Measurements from ENCODE around the gene CCR5AS.

The CCR5AS gene

DNA sequence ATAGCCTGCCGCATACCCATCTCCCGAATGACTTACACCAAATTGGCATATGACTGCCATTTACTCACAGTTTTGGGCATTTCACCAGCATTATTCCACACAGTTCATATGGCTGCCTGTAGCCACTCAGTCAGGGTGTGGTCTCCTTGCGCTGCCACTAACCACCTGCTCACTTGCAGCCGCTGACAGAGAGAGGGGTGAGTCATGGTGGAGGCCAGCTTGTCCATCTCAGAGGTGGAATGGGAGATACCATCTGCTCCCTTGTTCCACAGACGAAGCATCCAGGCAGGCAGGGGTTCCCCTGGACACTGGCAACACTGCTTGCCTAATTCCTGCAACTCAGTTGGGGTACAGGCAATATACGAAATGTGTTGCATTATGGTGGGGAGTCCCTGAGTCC lies 15.8 kb upstream of the CCR5AS start:
- Mint-ChIP-seq H3K9me3 (no peaks in the 10 kb centered on the region), H3K27me3 (ENCODE audit: low read depth) (no peaks in the 10 kb centered on the region), H3K36me3 (ENCODE audit: low read depth) (no peaks in the 10 kb centered on the region), H3K27ac (ENCODE audit: unreplicated experiment) (no peak overlapping the region), H3K4me3 (no peak overlapping the region), H3K4me1 (no peaks in the 10 kb centered on the region)
- no peak for TF ChIP-seq CTCF (conservative IDR thresholded peaks at IDR 0.05)
- DNase-seq (ENCODE audit: low read depth, low spot score) = no peak

- no peak for TF ChIP-seq CTCF (conservative IDR thresholded peaks at IDR 0.05)
- Mint-ChIP-seq H3K27ac (ENCODE audit: unreplicated experiment) (no peak overlapping the region), H3K36me3 (ENCODE audit: low read depth) (no peaks in the 10 kb centered on the region), H3K4me1 (no peaks in the 10 kb centered on the region), H3K9me3 (no peaks in the 10 kb centered on the region), H3K4me3 (no peak overlapping the region), H3K27me3 (ENCODE audit: low read depth) (no peaks in the 10 kb centered on the region)
- no peak for DNase-seq (ENCODE audit: low read depth, low spot score)
These were observed 14.1 kb upstream of the CCR5AS start for GRCh38 chr3:46420931-46421330.

DNA sequence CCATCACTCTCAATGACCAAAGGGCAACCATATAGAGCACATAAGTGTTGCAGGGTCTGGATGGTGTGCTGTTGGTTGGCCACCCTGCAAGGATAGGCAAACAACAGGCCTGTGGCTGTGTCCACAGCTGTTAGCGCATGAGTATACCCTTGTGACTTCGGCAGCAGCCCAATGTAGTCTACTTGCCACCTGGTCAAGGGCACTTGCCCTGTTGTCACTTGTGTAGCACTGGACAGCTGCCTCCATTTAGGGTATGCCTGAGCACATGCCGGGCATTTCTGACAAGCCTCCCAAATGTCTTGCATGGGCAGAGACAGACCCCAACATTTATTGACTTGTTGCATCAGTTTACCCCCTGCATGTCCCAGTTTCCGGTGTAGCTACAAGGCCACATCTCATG lies 12.9 kb upstream of the CCR5AS start:
- H3K27ac Mint-ChIP-seq (ENCODE audit: unreplicated experiment) = no peak overlapping the region
- no peaks in the 10 kb centered on the region for H3K27me3 Mint-ChIP-seq (ENCODE audit: low read depth)

DNA sequence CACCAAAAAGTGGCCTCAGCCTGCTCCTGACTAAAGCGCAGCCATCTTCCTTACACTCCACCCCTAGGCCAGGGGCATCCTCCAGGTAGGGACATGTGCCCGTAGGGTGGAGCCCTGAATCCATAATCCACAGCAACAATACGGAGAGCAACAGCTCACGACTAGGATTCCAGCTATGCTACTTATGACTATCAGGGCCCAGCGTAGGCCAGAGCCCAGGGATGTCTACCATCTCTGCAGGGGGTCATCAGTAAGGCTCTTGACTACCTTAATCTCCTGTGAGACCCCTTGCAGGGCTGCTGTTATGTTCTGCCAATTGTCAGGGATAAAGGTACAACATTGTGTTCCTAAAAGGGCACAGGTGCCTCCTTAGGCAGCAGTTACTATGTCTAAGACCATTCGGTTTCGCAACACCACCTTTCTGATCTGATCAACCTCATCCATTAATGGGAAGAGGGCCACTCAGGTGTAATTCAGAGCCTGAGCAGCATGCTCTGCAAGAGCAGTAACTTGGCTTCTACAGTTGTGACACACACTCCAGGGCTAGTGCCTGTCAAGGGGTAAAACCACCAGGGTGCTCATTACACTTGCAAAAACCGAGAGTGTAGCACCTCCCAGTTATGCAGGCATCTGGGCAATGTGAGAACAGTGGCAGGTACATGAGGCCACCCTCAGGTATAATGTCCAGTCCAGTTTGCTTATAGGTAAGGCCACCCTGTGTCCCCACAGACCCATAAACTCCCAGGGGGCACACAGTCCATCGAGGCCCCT lies 11.2 kb upstream of the CCR5AS start:
- Mint-ChIP-seq H3K4me1 (no peaks in the 10 kb centered on the region), H3K27me3 (ENCODE audit: low read depth) (no peaks in the 10 kb centered on the region), H3K9me3 (no peaks in the 10 kb centered on the region), H3K4me3 (no peak overlapping the region), H3K36me3 (ENCODE audit: low read depth) (no peaks in the 10 kb centered on the region), H3K27ac (ENCODE audit: unreplicated experiment) (no peak overlapping the region)
- DNase-seq (ENCODE audit: low read depth, low spot score) = no peak
- TF ChIP-seq CTCF (conservative IDR thresholded peaks at IDR 0.05) = no peak

More for the DNA sequence above, 12.9 kb upstream of the CCR5AS start:
- no peak for DNase-seq (ENCODE audit: low read depth, low spot score)
- H3K36me3 Mint-ChIP-seq (ENCODE audit: low read depth) = no peaks in the 10 kb centered on the region
- TF ChIP-seq CTCF (conservative IDR thresholded peaks at IDR 0.05) = no peak
- no peaks in the 10 kb centered on the region for H3K9me3 Mint-ChIP-seq
- H3K4me1 Mint-ChIP-seq = no peaks in the 10 kb centered on the region
- no peak overlapping the region for H3K4me3 Mint-ChIP-seq

DNA sequence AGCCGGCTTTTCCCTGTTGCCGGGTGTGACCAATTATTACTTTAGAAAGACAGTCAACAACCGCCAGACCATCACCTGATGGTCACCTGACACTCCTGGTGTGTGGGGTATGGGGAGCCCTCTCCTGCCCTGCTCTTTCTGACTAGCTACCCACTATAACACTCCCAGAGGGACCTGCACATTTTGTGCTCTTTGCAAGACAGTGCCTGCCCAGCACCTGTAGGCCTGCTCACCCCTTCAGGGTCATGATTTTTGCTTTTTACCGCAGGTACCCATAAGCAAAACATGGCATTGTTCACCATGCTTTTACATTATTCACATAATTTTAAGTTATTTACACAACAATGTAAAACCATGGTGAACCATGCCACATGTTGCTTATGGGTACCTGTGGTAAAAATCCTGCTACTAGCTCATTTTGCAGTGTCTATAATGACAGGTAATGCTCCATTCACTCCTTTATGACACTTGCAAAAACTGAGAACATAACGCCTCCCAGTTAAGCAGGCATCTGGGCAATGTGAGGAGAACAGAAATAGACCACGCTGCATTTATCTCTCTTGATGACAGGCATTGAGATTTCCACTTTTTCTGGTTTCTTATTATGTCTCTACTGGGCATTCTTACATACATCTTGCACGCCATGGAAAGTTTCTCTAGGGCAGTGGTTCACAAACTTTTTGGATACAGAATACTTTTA lies 10.1 kb upstream of the CCR5AS start:
- H3K4me3 Mint-ChIP-seq = no peak overlapping the region
- TF ChIP-seq CTCF (conservative IDR thresholded peaks at IDR 0.05) = no peak
- H3K9me3 Mint-ChIP-seq = no peaks in the 10 kb centered on the region
- no peak for DNase-seq (ENCODE audit: low read depth, low spot score)
- no peaks in the 10 kb centered on the region for H3K4me1 Mint-ChIP-seq
- H3K27me3 Mint-ChIP-seq (ENCODE audit: low read depth) = no peaks in the 10 kb centered on the region
- H3K36me3 Mint-ChIP-seq (ENCODE audit: low read depth) = no peaks in the 10 kb centered on the region
- H3K27ac Mint-ChIP-seq (ENCODE audit: unreplicated experiment) = no peak overlapping the region
